SU-DHL-6 (cell line): ENCODE data around the gene SLC1A1.

Source experiments
- H2AFZ ChIP-seq: fragments of 200-600 bp; sonication (generic); 2 replicates; pipeline ENCODE4 v1.6.1; 2014; ENCODE audit warnings: low read depth, mild to moderate bottlenecking, moderate library complexity, mixed read lengths, antibody characterized with exemption, low read length; ENCODE audit not compliant: severe bottlenecking
- H3F3A ChIP-seq: fragments of 200-600 bp; shearing (Covaris generic); 2 replicates; pipeline ENCODE4 v1.6.0; 2016; ENCODE audit warnings: antibody characterized with exemption, mild to moderate bottlenecking; ENCODE audit not compliant: insufficient read depth
- H3K27ac ChIP-seq: fragments of 200-600 bp; sonication (generic); 2 replicates; pipeline ENCODE4 v1.5.1; 2016; ENCODE audit warnings: low read depth, mild to moderate bottlenecking, low read length, moderate library complexity, mixed read lengths
- H3K27me3 ChIP-seq: fragments of 200-600 bp; sonication (generic), shearing (Covaris generic); 2 replicates; pipeline ENCODE4 v1.6.0; 2014; ENCODE audit warnings: mild to moderate bottlenecking, low read length
- H3K36me3 ChIP-seq: fragments of 200-600 bp; sonication (generic); 2 replicates; pipeline ENCODE4 v1.6.1; 2014; ENCODE audit warnings: mild to moderate bottlenecking, low read length, mixed read lengths
- H3K4me2 ChIP-seq: fragments of 300-600, 200-600 bp; shearing (Covaris generic), sonication (generic); 2 replicates; pipeline ENCODE4 v1.6.0; 2014; ENCODE audit warnings: low read length, low read depth, mild to moderate bottlenecking; ENCODE audit not compliant: poor library complexity, severe bottlenecking
- H3K4me3 ChIP-seq: fragments of 200-600 bp; sonication (generic); 2 replicates; pipeline ENCODE4 v1.5.1; 2014; ENCODE audit warnings: antibody characterized with exemption, low read length, mild to moderate bottlenecking, mixed read lengths; ENCODE audit not compliant: insufficient read depth, poor library complexity, severe bottlenecking
- H3K79me2 ChIP-seq: fragments of 200-600 bp; sonication (generic); 2 replicates; pipeline ENCODE4 v1.6.1; 2014; ENCODE audit warnings: mild to moderate bottlenecking, low read length, moderate library complexity; ENCODE audit not compliant: insufficient read depth
- H3K9ac ChIP-seq: fragments of 200-600 bp; sonication (generic); 2 replicates; pipeline ENCODE4 v1.7.0; 2014; ENCODE audit warnings: mild to moderate bottlenecking, low read length
- H3K9me2 ChIP-seq: fragments of 200-600 bp; sonication (generic); replicated peaks from 2 replicates; pipeline ENCODE4 v1.6.1; 2014; ENCODE audit warnings: low read length; ENCODE audit not compliant: insufficient read depth
- H3K9me3 ChIP-seq: fragments of 200-600 bp; sonication (generic); 2 replicates; pipeline ENCODE4 v1.6.1; 2014; ENCODE audit warnings: low read length, mixed read lengths; ENCODE audit not compliant: insufficient read depth
- H4K20me1 ChIP-seq: fragments of 200-600 bp; sonication (generic); 2 replicates; pipeline ENCODE4 v1.6.1; 2014; ENCODE audit warnings: low read depth, mild to moderate bottlenecking, antibody characterized with exemption, low read length, moderate library complexity, mixed read lengths
- EZH2phosphoT487 ChIP-seq: fragments of 200-600 bp; sonication (generic), shearing (Covaris generic); conservative IDR thresholded peaks from 2 replicates; pipeline ENCODE4 v1.6.1; 2018; ENCODE audit warnings: mild to moderate bottlenecking, antibody characterized with exemption, low read length, moderate library complexity, mixed read lengths
- TF ChIP-seq, protein P1 (sequence below): fragments of 200-600 bp; sonication (generic); IDR thresholded peaks from one replicate; pipeline ENCODE4 v1.5.1; 2017; ENCODE audit warnings: antibody characterized with exemption, mild to moderate bottlenecking, low read length, moderate library complexity; ENCODE audit not compliant: insufficient read depth, poor library complexity, severe bottlenecking

Gene SLC1A1

DNA sequence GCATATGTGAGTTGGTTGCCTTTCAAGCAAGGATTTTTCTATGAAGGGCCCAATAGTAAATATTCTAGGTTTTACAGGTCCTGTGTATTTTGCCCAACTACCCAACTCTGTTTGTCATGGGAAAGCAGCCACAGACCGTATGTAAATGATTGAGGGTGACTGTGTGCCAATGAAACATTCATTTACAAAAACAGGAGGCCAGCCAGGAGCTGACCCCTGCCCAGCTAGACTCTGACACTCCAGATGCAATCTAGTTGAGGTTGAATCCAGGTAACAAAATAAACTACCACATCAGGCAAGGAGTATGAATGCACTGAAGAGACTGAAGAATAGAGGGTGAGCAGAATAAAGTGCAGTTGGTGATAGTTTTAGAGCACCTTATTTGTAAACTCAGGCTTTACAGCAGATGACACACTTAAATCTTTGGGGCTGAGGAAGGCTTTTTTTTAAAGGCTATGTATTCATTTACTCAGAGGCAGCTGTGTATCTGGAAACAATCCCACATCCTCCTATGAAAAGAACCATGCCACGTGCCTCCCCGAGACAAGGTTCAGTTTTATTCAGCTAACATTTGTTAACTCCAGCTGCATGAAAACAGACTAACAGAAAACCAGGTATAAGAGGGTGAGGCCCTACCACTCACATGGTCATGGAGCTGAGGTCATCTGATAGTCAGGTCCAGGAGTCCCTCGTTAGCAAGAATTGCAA, 60.7 kb downstream of the SLC1A1 start:
- Histone ChIP-seq H3K9me2 (no peaks in the 10 kb centered on the region), H3F3A (no peaks in the 10 kb centered on the region), H2AFZ (no peak overlapping the region), H3K79me2 (no peaks in the 10 kb centered on the region), H3K9me3 (no peaks in the 10 kb centered on the region), H4K20me1 (no peaks in the 10 kb centered on the region), H3K27ac (no peak overlapping the region), H3K36me3 (no peaks in the 10 kb centered on the region), H3K27me3 (no peaks in the 10 kb centered on the region), H3K4me2 (no peak overlapping the region), H3K4me3 (no peak overlapping the region), H3K9ac (no peak overlapping the region)
- TF ChIP-seq, protein P1, sequence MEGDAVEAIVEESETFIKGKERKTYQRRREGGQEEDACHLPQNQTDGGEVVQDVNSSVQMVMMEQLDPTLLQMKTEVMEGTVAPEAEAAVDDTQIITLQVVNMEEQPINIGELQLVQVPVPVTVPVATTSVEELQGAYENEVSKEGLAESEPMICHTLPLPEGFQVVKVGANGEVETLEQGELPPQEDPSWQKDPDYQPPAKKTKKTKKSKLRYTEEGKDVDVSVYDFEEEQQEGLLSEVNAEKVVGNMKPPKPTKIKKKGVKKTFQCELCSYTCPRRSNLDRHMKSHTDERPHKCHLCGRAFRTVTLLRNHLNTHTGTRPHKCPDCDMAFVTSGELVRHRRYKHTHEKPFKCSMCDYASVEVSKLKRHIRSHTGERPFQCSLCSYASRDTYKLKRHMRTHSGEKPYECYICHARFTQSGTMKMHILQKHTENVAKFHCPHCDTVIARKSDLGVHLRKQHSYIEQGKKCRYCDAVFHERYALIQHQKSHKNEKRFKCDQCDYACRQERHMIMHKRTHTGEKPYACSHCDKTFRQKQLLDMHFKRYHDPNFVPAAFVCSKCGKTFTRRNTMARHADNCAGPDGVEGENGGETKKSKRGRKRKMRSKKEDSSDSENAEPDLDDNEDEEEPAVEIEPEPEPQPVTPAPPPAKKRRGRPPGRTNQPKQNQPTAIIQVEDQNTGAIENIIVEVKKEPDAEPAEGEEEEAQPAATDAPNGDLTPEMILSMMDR, result no peak
- no peak for TF ChIP-seq EZH2phosphoT487

DNA sequence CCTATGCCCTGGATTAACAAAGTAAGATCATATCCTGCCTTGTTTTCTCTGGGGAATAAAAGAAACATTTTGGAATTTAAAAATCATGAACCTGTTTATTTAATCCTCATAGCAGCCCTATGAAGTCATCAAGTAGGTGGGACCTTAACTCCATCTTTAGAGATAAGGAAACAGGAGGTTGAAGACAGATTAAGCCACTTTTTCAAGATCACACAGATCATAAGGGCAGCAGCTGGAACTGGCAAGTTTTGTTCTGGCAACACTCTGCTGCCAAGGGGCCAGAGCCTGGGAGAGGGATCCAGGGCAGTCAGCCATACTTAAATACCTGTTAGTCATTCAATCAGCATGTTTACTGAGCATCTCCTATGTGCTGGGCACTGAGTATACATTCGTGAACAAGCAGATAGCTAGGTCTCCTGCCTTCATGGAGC, 63.7 kb downstream of the SLC1A1 start:
- Histone ChIP-seq H3K9me3 (no peaks in the 10 kb centered on the region), H3K4me2 (no peak overlapping the region), H3K36me3 (no peaks in the 10 kb centered on the region), H3K9ac (no peak overlapping the region), H3K27me3 (no peaks in the 10 kb centered on the region), H3K27ac (no peak overlapping the region), H3F3A (no peaks in the 10 kb centered on the region), H3K79me2 (no peaks in the 10 kb centered on the region), H2AFZ (no peak overlapping the region), H3K9me2 (no peaks in the 10 kb centered on the region), H3K4me3 (no peak overlapping the region), H4K20me1 (no peaks in the 10 kb centered on the region)
- TF ChIP-seq, protein P1, result no peak

DNA sequence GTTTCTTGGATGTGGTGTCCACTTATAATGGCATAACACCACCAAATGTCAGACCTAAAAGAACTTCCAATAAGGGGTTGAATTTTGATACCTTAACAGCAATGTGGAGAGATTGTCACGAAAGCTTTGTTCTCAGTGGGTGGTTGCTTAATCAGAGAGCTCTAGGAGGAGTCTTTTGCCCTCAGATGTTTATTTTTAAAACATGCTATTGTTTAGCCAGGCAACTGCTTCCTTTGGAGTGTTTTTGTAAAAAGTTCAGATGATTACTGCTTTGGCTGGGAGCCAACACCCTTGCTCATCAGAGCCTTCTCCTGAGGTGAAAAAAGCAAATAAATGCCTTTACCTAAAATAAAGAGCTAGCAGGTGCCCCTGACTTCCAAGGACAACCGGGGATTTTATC, 65.0 kb downstream of the SLC1A1 start:
- Histone ChIP-seq H4K20me1 (no peaks in the 10 kb centered on the region), H3K27ac (no peak overlapping the region), H3K9me2 (no peaks in the 10 kb centered on the region), H2AFZ (no peak overlapping the region), H3K36me3 (no peaks in the 10 kb centered on the region), H3K4me3 (no peak overlapping the region), H3K27me3 (no peaks in the 10 kb centered on the region), H3K9ac (no peak overlapping the region), H3F3A (no peaks in the 10 kb centered on the region), H3K9me3 (no peaks in the 10 kb centered on the region), H3K79me2 (no peaks in the 10 kb centered on the region), H3K4me2 (no peak overlapping the region)
- no peak for TF ChIP-seq EZH2phosphoT487

DNA sequence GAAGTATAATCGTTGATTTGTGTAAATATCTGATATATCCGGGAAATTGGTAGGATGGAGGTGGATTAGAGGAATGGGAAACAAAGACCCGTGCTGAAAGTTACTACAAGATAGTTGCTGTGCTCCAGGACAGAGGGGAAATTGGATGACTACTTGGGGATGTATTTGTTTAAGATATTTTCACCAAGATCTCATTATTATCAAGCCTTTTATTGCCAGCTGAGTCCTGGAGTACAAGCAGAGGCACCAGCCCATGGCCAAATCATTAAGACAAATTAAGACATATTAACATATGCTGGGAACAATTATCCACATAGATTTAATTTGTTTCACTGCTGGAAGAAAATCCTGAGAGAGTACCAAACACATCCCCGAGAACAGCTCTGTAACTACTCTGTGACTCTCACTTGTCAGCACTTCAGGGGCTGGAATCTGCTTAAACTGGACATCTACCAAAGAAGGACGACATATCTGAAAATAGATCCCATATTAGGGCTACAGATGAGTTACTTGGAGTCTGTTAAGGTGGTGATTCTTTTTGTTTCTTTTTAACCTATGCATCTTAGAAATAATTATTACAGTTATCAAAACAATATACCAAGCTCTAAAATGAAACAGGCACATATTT, 68.2 kb downstream of the SLC1A1 start:
- H3F3A ChIP-seq, result no peaks in the 10 kb centered on the region
- TF ChIP-seq EZH2phosphoT487, result no peak
- TF ChIP-seq, protein P1, result no peak
- H3K4me3 ChIP-seq, result no peak overlapping the region
- no peak overlapping the region for H3K27ac ChIP-seq
- no peaks in the 10 kb centered on the region for H4K20me1 ChIP-seq
- H3K79me2 ChIP-seq, result no peaks in the 10 kb centered on the region
- H3K9me2 ChIP-seq, result no peaks in the 10 kb centered on the region
- H3K36me3 ChIP-seq, result no peaks in the 10 kb centered on the region
- H3K9me3 ChIP-seq, result no peaks in the 10 kb centered on the region
- H3K9ac ChIP-seq, result no peak overlapping the region
- H2AFZ ChIP-seq, result no peak overlapping the region
- no peaks in the 10 kb centered on the region for H3K27me3 ChIP-seq
- no peak overlapping the region for H3K4me2 ChIP-seq
